HG02610 (cell line): ENCODE data around the gene PTGES3.
A peak's percentile ranks its signal among the peaks of the same experiment; 100 is the strongest.

Experiments used
- ATAC-seq: cut with Tn5 transposase; IDR thresholded peaks from one replicate; pipeline ENCODE4 v1.9.1; 2021; ENCODE audit warnings: mild to moderate bottlenecking, moderate library complexity; ENCODE audit not compliant: unreplicated experiment

PTGES3 gene

DNA sequence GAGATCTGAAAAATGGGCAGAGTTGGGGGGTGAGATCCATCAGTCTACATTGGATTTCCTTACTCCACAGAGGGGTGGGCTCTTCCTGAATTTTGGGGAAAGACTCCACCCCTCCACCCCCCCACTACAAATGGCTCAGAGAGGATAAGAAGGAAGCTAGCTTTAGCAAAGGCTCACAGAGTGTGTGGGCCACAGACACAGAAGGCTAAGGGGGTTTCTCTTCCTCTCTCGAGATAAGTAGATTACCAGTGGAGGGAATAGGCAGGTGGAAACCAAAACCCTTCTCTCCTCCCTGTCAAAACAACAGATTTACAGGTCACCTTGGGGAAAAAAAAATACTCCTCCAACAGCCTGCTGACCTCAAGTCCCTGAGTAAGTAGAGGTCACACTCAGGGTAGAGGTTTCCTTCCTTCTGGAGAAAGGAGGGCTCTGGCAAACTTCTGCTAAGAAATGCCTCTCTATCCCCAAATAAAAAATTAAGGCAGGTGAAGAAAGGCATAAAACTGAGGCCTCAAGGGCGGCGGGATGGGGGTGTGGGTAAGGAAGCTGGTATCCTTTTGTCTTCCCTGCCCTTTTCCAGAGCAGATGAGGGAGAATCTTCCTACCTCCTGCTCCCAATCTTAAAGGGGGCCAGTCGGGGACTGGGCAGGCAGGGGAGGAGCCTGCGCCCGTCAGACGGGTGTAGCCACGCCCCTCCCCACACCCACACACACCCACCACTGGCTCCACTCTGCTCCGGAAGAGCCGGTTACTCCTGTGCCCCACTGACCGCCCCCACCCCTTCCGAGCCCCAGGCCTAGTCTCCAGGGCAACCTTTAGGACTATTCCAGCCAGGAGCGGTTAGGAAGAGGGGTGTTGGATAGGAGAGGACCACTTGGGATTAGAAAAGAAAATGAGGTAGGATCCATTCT, 56.0 kb downstream of the PTGES3 start:
- no peak for ATAC-seq

DNA sequence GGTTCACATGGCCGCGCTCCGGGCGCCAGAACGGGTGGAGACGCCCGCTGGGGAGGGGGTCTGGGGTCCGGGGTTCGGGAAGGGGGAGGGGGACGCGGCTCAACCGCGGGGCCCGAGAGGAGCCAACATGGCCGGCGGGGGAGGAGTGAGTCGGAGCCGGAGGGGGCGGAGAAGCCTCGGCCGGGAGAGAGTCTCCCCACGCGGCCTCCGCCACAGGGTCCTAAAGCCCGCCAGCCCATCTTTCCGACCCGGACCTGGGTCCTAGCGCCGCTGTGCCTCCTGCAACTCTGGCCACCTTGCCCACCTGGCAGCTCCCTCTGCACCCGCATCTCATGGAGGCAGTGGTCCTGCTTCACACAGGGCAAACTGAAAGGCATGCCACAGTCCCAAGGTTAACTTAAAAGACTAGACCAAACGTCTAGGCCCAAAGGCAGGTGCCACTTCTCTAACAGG, 57.9 kb downstream of the PTGES3 start, which contains the start of gene BAZ2A:
TSS of gene BAZ2A (minus strand) at position 147 of the 453 bp plus-strand sequence. CDS start 12,796 bp downstream, outside the sequence.
- peak; percentile 54 for ATAC-seq

DNA sequence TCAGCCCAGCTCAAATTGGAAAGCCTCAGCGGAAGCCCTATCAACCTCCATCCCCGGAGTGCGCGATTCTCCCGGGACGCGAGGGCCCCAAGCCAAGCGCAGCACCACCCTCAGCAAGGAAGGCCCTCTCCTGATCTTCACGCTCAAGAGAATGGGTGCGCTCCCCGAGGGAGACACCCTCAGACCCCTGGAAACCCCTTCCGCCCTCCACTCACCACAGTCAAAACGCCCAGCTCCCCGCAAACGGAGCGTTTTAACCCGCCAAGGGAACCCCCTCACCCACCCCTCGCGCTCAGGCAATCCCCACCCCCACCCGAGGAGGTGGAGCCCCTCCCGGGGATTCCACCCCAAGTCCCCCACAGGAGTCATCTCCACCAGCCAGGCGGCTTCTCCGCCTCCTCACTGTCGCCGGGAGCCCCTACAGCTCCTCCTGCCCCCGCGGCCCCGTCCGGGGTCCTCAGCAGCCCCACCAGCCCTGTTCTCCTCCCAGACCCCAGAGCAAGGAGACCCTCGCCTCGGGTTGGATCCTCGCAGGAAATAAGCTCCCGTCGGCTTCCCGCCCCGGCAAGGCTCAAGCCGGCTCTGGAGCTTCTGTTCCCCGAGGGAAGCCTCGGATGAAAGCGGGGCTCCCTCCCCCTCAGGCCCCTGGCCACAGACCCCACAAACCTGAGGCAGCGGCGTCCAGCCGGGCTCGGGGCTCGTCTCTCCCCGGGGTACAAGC, 58.5 kb downstream of the PTGES3 start:
- no peak for ATAC-seq

DNA sequence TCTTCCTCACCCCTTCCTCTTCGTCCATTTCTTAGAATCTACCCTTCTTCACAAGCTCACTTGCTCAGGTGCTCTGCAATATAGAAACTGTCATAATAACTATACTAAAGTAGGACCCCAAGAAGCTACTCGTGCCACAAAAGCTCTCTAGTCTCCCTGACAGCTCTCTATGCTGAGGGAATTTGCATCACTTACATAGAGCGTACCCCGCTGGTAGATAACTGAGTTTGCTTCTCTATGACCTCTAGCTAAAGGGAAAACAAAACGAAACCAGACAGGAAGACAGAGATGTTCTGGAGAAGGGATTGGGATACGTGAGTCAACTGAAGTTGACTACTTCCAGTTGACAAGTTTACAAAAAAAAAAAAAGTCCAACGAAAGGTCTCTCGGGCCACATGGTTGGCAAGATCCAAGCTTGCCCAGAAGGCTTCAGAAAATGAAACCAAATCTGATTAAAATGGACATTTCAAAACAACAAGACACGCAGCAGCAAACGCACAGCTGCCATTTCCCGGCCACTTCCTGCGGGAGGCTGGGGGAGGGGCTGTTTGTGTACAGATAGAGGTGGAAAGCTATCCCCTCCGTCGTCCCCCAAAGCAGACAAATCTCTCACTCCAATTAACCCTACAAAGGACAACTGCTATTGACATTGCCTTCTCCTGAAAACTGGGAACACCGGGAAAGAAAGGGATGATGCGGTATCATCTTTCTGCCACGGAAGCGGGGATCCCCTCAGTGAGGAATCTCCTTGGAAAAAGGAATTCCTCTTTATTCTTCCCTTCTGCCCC, 59.2 kb downstream of the PTGES3 start:
- no peak for ATAC-seq

DNA sequence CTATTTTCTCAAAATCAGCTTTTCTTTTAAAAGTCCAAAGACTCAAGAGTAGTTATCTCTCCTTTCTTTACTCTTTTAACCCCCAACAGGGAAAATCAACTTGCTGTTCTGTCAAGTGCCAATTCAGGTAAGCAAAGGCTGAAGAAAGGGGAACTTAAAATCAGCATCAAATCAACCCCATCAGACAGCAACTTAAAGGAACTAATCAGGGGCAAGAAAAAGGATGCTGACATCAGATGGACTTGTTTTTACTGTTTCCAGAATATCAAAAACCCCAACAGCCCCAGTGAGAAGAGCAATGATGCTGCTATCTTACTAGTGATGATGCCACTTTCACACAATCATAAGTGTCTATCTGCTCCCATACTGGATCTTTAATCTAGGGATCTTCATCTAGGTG, 61.4 kb downstream of the PTGES3 start:
- no peak for ATAC-seq

DNA sequence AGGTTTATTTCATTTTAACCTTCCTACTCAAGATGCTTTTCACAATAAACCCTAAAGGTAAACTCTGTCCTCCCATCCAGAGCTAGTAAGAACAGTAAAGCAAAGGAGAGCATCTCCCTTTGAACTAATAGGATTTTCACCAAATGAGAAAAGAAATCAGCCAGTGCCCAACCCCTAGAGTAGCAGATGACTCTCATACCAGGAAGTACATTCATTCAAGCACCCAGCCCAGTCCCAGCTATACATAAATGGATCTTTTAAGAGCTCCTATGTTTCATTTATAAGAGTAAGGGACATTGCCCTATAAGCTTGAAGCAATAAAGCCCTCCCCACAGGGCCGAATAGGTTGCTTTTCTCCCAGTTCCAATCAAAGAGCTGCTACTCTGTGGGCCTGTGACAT, 65.5 kb downstream of the PTGES3 start:
- no peak for ATAC-seq

DNA sequence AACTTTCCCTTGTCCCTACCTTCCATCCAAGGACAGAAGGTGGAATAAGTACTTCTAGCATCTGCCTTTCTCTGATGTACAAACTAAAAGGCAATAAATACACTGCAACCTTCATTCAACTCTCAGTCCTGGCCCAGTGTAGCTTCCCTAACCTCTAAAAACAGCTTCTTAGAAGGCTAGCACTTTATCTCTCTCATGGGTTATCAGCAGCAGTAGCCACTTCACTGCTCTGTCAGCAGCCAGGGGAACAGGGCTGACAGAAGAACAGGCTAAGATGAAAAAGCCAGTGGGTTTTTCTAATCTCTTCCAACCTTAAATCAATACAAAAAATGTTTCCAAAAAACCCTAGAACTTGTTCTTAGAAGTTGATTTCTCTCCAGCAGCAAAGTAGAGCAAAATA, 71.2 kb downstream of the PTGES3 start:
- no peak for ATAC-seq

DNA sequence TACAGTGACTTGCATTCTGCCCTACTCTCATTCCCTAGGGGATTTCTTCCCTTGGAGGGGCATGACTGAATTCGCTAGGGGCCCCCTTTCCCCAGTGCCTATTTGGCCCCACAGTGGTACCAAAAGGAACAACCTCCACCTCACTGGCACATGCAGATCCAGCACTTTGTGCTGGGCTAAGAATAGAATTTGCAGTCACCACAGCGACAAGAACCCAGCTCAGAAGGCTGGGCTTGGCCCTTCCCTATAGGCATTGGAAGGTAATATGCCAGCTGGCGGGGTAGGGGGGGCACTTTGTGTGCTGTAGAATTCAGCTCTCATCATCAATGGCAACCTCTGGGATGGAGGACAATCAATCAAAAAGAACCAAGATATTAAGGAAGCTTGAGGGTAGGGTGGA, 71.8 kb downstream of the PTGES3 start:
- no peak for ATAC-seq

DNA sequence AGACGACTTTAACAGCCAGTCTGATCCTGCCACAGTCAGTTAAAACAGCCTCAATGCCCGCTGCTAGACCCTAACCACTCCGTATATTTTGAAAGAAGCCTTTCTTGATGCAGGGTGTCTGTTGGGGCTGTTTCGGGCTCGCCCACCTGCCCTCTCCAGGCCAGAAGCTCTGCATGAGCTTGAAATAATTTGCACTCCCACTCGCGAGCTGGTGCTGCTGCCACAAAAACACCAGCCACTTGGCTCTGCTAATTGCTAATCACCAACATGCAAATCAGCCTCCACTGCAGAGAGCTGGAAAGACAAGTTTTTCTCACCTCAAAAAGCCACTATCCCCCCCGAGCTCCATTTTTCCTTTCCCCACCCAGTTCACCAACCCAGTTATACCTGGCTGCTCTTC, 73.5 kb downstream of the PTGES3 start:
- ATAC-seq, result no peak
